ENCODE results near the gene MARF1.
"Not testable (repeated sequence)": the region's sequence is repeated elsewhere in the genome, so short reads cannot be mapped to it uniquely, and the experiment has no call there.

MARF1 gene

DNA sequence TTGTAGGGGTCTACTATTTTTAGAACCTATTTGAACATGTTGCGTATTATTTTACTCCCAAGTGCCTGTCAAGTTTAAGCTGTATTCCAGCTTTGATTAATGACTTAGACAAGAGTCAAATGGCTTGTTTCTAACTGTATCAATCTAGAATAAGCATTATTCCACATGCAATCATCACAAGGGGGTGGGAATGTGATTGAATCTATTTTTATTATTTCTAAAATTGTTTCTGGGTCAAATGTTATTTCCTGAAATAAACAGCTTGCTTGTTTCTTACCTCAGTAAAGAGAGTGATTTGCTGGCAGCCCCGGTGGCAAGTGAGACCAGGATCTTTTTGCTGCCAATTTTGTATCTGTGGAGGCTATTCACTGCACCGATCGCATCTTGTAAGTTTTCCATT lies 21.5 kb downstream of the MARF1 start:
- Histone ChIP-seq H3K27me3 (ENCODE audit: low read depth) (no peaks in the 10 kb centered on the region), H3K4me1 (no peaks in the 10 kb centered on the region), H3K36me3 (replicated peaks) (peaks cover 34% of the 10 kb centered on the region), H3K4me3 (no peak overlapping the region), H3K9me3 (no peaks in the 10 kb centered on the region)
- in situ Hi-C loops (cut with MboI; ENCODE audit: low sequenced_read_pairs), result no loop called here
- DNase-seq (ENCODE audit: low spot score in 2 of 2), result no peak

DNA sequence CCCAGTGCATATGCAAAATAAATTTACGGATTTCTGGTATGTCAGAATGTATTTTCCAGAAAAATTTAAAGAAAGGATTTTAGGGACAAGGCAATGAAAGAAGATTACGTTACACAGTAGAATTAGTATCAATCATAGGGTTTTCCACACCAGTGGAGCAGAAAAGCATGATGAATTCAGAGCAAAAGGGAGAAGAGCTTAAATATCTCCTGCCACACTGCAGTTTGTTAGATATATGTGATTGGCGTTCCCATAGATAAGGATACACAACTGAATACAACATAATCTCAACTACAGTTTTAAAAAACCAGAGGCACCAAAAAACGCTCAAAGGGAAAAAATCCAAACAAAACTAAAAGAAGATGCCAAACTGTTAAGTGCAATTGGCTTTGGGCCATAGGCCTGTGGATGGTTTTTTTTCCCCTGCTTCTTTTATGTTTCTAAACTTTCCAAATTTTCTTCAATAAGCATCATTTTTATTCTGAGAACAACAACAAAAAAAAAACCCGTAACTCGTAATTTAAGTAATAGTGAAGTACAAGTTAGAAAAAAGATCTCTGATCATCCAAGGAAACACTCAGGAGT lies 22.3 kb downstream of the MARF1 start:
- in situ Hi-C loops (cut with MboI; ENCODE audit: low sequenced_read_pairs), result no loop called here
- no peaks in the 10 kb centered on the region for H3K4me1 ChIP-seq

DNA sequence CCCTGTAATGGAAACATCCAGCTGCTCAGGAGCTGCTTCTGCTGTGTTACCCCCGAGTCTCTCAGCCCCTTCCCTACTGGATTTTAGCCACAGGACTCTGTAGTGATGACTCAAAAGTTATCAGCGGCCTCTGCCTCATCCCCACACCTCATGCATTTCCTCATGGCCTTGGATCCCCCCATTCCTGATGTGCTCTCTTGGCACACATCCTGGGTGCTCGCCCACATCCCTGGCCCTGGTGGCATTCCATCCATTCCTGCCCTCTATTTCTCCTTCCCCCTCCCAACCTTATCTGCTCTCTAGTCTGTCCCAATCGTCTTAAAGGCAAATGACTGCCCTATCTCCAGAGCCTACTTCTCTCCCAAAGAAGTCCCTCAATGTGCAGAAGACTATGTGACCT lies 24.6 kb downstream of the MARF1 start:
- Histone ChIP-seq H3K36me3 (replicated peaks) (peaks cover 23% of the 10 kb centered on the region), H3K9me3 (no peaks in the 10 kb centered on the region), H3K27me3 (ENCODE audit: low read depth) (no peaks in the 10 kb centered on the region), H3K4me1 (no peaks in the 10 kb centered on the region), H3K4me3 (no peak overlapping the region)
- no peak for DNase-seq (ENCODE audit: low spot score in 2 of 2)
- in situ Hi-C loops (cut with MboI; ENCODE audit: low sequenced_read_pairs), result no loop called here

More for the DNA sequence above, 22.3 kb downstream of the MARF1 start:
- Histone ChIP-seq H3K9me3 (no peaks in the 10 kb centered on the region), H3K4me3 (no peak overlapping the region), H3K36me3 (replicated peaks) (peaks cover 35% of the 10 kb centered on the region), H3K27me3 (ENCODE audit: low read depth) (no peaks in the 10 kb centered on the region)
- no peak for DNase-seq (ENCODE audit: low spot score in 2 of 2)

DNA sequence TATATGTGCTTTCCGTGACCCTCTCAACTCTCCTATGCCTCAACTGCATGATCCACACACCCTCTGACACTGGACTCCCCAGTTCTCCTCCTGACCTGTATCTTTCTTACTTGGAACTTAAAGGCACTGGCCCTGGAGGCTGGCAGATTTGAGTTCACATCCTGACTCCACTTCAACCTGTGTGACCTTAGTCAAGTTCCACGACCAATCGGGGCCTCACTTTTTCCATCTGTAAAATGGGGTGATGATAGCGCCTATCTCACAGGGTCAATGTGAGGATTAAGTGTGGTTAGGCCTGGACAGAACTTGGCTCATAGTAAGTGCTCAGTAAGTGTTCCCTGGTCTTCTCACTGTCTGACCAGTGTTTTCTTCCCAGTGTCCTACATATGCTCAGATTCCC lies 25.1 kb downstream of the MARF1 start:
- no peaks in the 10 kb centered on the region for H3K27me3 ChIP-seq (ENCODE audit: low read depth)
- no peak overlapping the region for H3K4me3 ChIP-seq
- in situ Hi-C loops (cut with MboI; ENCODE audit: low sequenced_read_pairs), result no loop called here
- H3K36me3 ChIP-seq (replicated peaks), result peaks cover 26% of the 10 kb centered on the region
- no peaks in the 10 kb centered on the region for H3K9me3 ChIP-seq
- no peak for DNase-seq (ENCODE audit: low spot score in 2 of 2)
- H3K4me1 ChIP-seq, result no peaks in the 10 kb centered on the region

DNA sequence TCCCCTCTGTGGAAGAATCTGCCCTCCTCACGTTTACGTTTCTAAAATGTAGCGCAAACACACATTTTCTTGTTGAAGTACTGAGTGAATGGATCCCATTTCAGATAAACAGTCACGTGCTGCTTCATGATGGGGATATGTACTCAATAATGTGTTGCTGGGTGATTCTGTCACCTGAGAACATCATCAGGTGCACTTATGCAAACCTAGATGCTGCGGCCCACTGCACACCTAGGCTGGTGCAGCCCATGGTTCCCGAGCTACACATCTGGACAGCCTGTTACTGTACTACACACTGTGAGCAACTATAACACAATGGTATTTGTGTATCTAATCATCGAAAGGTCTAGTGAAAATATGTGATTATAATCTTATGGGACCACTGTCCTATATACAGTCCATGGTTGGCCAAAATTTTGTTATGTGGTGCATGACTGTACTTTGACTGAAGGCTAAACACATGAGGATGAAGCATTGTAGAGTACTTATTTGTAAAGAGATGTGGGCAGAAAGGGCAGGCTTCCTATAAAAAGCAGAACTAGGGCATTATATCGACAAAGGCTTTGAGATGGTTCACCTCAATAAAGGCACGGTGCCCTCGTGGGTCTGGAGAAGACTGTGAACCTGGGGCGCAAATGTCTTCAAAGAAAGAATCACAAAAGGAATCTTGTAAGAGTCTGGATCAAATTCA lies 26.3 kb downstream of the MARF1 start:
- H3K4me3 ChIP-seq, result no peak overlapping the region
- H3K4me1 ChIP-seq, result no peaks in the 10 kb centered on the region
- in situ Hi-C loops (cut with MboI; ENCODE audit: low sequenced_read_pairs), result no loop called here
- no peaks in the 10 kb centered on the region for H3K9me3 ChIP-seq
- H3K36me3 ChIP-seq (replicated peaks), result peaks cover 37% of the 10 kb centered on the region
- H3K27me3 ChIP-seq (ENCODE audit: low read depth), result no peaks in the 10 kb centered on the region
- no peak for DNase-seq (ENCODE audit: low spot score in 2 of 2)

DNA sequence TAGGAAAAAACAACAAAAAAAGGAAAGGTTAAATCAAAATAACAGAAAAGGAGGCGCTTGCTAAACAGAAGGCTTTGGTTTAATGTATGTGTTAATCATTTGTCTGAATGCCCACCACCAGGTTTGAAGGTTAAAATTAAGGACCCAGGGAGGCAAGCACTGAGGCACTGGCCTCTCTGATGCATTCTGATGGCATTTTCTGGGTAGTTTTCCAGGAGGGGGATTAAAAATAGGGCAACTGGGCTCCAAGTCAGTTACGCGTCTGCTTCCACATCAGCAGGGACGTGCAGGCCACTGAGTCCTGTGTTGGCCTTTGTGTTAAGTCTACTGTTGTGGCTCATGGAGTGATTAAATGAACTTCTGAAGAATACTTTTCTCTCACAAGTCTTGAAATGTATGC lies 26.9 kb downstream of the MARF1 start:
- H3K4me3 ChIP-seq, result no peak overlapping the region
- no peaks in the 10 kb centered on the region for H3K4me1 ChIP-seq
- H3K27me3 ChIP-seq (ENCODE audit: low read depth), result no peaks in the 10 kb centered on the region
- DNase-seq (ENCODE audit: low spot score in 2 of 2), result no peak
- peaks cover 39% of the 10 kb centered on the region for H3K36me3 ChIP-seq (replicated peaks)
- in situ Hi-C loops (cut with MboI; ENCODE audit: low sequenced_read_pairs), result no loop called here
- H3K9me3 ChIP-seq, result no peaks in the 10 kb centered on the region

DNA sequence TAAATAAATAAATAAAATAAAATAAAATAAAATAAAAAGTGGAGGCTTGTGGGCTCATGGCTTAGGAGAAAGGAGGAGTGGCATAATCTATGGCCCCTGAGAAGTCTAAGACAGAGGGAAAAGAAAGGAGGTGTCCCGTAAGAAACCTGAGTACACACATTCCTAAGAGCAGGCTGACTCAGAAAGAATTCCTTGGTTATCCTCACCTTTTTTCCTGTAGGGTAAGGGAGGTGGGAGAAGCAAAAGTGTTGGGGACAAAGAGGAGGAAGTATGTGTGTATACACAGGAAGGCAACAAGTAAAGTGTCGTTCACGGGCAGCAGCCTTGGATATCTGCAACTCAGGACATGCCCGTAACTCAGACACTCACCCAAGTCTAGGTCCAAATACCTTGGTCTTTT lies 29.3 kb downstream of the MARF1 start:
- Histone ChIP-seq H3K36me3 (replicated peaks) (peaks cover 39% of the 10 kb centered on the region), H3K27me3 (ENCODE audit: low read depth) (no peaks in the 10 kb centered on the region), H3K9me3 (no peaks in the 10 kb centered on the region), H3K4me1 (no peaks in the 10 kb centered on the region), H3K4me3 (no peak overlapping the region)
- DNase-seq (ENCODE audit: low spot score in 2 of 2), result no peak
- in situ Hi-C loops (cut with MboI; ENCODE audit: low sequenced_read_pairs), result no loop called here

DNA sequence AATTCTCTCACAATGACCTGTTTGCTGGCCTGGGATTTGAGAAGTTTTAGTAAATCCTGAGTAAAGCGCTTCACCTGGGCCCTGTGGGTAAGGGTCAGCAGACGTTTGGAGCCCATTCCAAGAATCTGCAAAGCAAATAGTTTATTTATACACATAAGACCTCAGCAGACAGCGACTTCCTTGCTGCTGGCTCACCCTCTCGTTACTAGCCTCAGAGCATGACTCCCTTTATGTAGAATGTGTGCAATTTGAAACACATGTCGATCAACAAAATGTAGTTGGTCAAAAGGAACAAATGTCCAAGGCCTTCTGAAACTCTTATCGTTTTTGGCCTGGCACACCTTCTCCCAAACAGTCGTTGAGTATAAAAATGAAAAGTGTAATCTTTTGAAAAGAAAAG lies 31.3 kb downstream of the MARF1 start:
- no peaks in the 10 kb centered on the region for H3K4me1 ChIP-seq
- no peaks in the 10 kb centered on the region for H3K27me3 ChIP-seq (ENCODE audit: low read depth)
- no peak for DNase-seq (ENCODE audit: low spot score in 2 of 2)
- H3K36me3 ChIP-seq (replicated peaks), result peaks cover 45% of the 10 kb centered on the region
- H3K9me3 ChIP-seq, result no peaks in the 10 kb centered on the region
- in situ Hi-C loops (cut with MboI; ENCODE audit: low sequenced_read_pairs), result no loop called here
- H3K4me3 ChIP-seq, result no peak overlapping the region

DNA sequence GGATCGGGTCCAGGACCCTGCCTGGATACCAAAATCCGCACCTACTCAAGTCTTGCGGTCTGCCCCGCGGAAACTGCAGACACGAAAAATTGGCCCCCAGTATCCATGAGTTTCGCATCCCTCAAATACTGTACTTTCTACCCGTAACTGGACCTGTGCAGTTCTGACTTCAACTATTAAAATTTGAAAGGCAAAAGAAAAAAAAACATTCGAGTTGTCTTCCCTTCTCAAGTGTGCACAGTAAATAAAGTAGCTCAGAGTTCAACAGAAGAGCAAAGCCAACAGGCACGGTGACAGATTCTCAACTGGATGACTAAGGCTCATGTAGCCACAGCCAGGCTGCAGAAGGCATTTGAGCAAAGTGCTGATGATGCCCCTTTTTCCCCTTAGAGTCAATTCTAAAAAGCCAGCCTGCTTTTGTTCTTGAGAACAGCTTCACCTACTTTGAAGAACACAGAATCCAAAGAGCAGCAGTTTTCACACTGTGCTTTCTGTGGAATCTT lies 32.5 kb downstream of the MARF1 start:
- Histone ChIP-seq H3K36me3 (replicated peaks) (peaks cover 43% of the 10 kb centered on the region), H3K9me3 (no peaks in the 10 kb centered on the region), H3K27me3 (ENCODE audit: low read depth) (no peaks in the 10 kb centered on the region), H3K4me1 (no peaks in the 10 kb centered on the region), H3K4me3 (no peak overlapping the region)
- DNase-seq (ENCODE audit: low spot score in 2 of 2), result no peak
- in situ Hi-C loops (cut with MboI; ENCODE audit: low sequenced_read_pairs), result no loop called here

DNA sequence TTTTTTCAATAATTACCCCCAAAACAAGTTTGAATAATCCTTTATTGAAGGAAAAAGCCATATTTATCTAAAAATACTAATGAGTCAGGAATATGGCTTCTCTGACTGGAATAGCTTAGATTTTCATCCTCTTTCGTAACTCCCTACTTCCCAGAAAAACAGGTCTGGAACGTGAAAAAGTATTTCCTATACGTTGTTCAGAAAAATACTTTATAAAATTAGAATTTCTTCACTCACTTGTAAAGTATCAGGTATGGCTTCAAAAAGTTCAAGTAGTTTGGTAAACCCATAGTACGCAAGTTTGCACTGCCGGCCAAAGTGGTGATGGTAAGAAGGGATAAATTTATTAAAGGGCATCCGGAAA lies 33.7 kb downstream of the MARF1 start:
- Histone ChIP-seq H3K36me3 (replicated peaks) (peaks cover 43% of the 10 kb centered on the region), H3K4me1 (no peaks in the 10 kb centered on the region), H3K9me3 (no peaks in the 10 kb centered on the region), H3K4me3 (no peak overlapping the region), H3K27me3 (ENCODE audit: low read depth) (no peaks in the 10 kb centered on the region)
- DNase-seq (ENCODE audit: low spot score in 2 of 2), result no peak
- in situ Hi-C loops (cut with MboI; ENCODE audit: low sequenced_read_pairs), result no loop called here

DNA sequence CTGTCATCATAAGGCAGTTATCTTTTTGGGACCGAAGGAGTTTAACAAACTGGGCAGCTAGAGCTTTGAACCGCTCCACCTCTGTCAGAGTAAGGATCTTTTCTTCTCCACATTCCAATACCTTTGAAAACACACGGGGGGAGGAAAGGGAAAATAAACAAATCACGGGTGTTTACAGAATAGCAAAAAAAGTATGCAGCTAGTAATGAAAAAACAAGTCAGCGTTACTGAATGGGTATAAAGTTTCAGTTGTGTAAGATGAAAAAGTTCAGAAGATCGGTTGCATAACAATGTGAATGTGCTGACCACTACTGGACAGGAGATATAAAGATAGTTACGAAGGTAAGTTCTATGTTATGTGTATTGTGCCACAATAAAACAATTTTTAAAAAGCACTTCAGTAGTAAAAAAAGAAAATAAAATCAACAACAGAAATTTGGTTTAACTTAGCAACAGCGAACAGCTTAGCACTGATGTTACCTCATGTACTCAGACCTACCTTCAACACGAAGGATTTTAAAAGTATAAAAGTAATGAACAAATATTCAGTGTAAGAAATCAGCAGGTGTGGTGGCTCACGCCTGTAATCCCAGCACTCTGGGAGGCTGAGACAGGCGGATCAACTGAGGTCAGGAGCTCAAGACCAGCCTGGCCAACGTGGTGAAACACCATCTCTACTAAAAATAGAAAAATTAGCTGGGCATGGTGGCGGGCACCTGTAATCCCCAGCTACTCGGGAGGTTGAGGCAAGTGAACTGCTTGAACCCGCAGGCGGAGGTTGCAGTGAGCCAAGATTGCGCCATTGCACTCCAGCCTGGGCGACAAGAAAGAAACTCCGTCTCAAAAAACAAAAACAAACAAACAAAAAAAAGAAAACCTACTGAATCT lies 34.3 kb downstream of the MARF1 start:
- in situ Hi-C loops (cut with MboI; ENCODE audit: low sequenced_read_pairs), result no loop called here
- H3K9me3 ChIP-seq, result no peaks in the 10 kb centered on the region
- H3K4me3 ChIP-seq, result no peak overlapping the region
- no peaks in the 10 kb centered on the region for H3K27me3 ChIP-seq (ENCODE audit: low read depth)
- H3K36me3 ChIP-seq (replicated peaks), result peaks cover 43% of the 10 kb centered on the region
- no peaks in the 10 kb centered on the region for H3K4me1 ChIP-seq
- DNase-seq (ENCODE audit: low spot score in 2 of 2), result no peak

DNA sequence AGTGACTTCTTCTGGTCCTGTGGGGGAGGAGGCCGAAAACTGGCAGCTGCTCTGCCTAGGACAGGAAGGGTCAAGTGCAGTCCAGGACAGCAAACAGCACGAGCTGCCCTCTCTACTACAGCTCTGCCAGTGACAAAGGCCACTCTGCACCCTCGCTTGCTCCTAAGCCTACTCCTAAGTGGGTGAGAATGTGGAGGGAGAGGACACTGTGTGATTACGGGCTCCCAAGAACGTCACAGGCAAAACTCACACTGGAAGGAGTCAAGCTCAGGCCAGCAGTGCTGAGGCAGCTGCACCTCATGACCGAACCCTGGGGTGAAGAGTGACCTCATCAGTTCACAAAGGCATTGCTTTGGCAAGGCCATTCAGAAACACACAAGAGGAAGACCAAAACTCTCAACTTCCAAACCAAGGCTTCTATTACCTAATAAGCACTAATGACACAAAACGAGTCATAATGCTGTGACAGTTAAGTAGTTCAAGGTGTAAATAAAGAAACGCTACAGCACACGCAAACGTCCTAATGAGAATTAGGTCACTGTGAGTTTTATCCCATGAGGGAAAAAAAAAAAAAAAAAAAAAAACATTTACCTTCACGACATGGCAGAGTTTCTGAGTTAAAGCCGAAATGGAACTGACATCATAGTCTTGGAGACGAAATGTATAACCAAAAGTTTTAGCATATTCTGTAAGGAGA lies 35.1 kb downstream of the MARF1 start:
- peaks cover 44% of the 10 kb centered on the region for H3K36me3 ChIP-seq (replicated peaks)

DNA sequence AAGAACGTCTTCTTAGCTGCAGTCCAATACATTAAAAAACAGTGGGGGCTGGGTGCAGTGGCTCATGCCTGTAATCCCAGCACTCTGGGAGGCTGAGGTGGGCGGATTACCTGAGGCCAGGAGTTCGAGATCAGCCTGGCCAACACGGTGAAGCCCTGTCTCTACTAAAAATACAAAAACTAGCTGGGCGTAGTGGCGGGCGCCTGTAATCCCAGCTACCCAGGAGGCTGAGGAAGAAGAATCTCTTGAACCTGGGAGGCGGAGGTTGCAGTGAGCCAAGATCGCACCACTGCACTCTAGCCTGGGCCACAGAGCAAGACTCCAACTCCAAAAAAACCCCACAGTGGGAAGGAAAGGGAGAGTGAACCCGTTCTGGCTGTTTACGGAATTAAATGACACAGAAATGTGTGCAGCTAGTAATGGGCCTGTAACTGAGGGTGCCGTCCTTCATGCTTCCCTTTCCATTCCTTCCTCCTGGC lies 35.7 kb downstream of the MARF1 start:
- in situ Hi-C loops (cut with MboI; ENCODE audit: low sequenced_read_pairs); H3K4me1 ChIP-seq; H3K9me3 ChIP-seq; DNase-seq (ENCODE audit: low spot score in 2 of 2); H3K27me3 ChIP-seq (ENCODE audit: low read depth); H3K4me3 ChIP-seq: not testable (repeated sequence)
- H3K36me3 ChIP-seq (replicated peaks), result peaks cover 42% of the 10 kb centered on the region

More for the DNA sequence above, 35.1 kb downstream of the MARF1 start:
- DNase-seq (ENCODE audit: low spot score in 2 of 2), result no peak
- Histone ChIP-seq H3K4me3 (no peak overlapping the region), H3K9me3 (no peaks in the 10 kb centered on the region), H3K27me3 (ENCODE audit: low read depth) (no peaks in the 10 kb centered on the region), H3K4me1 (no peaks in the 10 kb centered on the region)
- in situ Hi-C loops (cut with MboI; ENCODE audit: low sequenced_read_pairs), result no loop called here

Measured in HAP-1 (cell line).